Central memory CD8-positive, alpha-beta T cell (primary cell): ENCODE data around the gene KRTAP6-3.

Experiments
- ATAC-seq: fragments of 150-1000 bp; cut with Tn5 transposase; replicated peaks from 2 replicates; pipeline ENCODE4 v1.10.0; 2022; ENCODE audit warnings: mild to moderate bottlenecking, moderate FRiP score, moderate number of reproducible peaks; ENCODE audit not compliant: poor library complexity, severe bottlenecking; ENCODE audit errors: extremely low read depth
- DNase-seq, 2 donors: peaks; one replicate each; pipeline ENCODE4 v3.0.0; 2021; ENCODE audit warnings: low spot score in 2 of 2
- H3K27ac Mint-ChIP-seq: one replicate; pipeline ENCODE4 v1.8.0; 2022; ENCODE audit warnings: low read depth, mild to moderate bottlenecking, moderate library complexity, mixed read lengths
- H3K27me3 Mint-ChIP-seq: one replicate; pipeline ENCODE4 v1.8.0; 2022; ENCODE audit warnings: mixed read lengths
- H3K36me3 Mint-ChIP-seq: one replicate; pipeline ENCODE4 v1.8.0; 2022; ENCODE audit warnings: mild to moderate bottlenecking, moderate library complexity, mixed read lengths; ENCODE audit not compliant: insufficient read depth
- H3K4me1 Mint-ChIP-seq: one replicate; pipeline ENCODE4 v1.8.0; 2022; ENCODE audit warnings: mixed read lengths
- H3K4me3 Mint-ChIP-seq: one replicate; pipeline ENCODE4 v1.8.0; 2022; ENCODE audit warnings: mild to moderate bottlenecking, moderate library complexity, mixed read lengths
- H3K9me3 Mint-ChIP-seq: one replicate; pipeline ENCODE4 v1.8.0; 2022; ENCODE audit warnings: mixed read lengths

The KRTAP6-3 gene

GRCh38 chr21:30598802-30599201, 6.6 kb downstream of the KRTAP6-3 start, which contains the start of gene KRTAP6-2:
Gene KRTAP6-2, minus strand, starts transcription at chr21:30598902. Its CDS starts 28 bp downstream, at chr21:30598874.
- Mint-ChIP-seq H3K4me3 (no peak within 1 kb of the TSS), H3K4me1 (no peaks in the 10 kb centered on the region), H3K27me3 (no peaks in the 10 kb centered on the region), H3K36me3 (no peaks in the 10 kb centered on the region), H3K27ac (no peak within 1 kb of the TSS), H3K9me3 (peaks cover 18% of the 10 kb centered on the region)
- DNase-seq (no peak), ATAC-seq (no peak)

GRCh38 chr21:30600787-30601186, 8.5 kb downstream of the KRTAP6-3 start, which contains the start of gene KRTAP22-1:
Gene KRTAP22-1, plus strand, starts transcription at chr21:30601087.
- Mint-ChIP-seq H3K27ac (no peak within 1 kb of the TSS), H3K36me3 (no peaks in the 10 kb centered on the region), H3K4me3 (no peak within 1 kb of the TSS), H3K27me3 (no peaks in the 10 kb centered on the region), H3K9me3 (peaks cover 13% of the 10 kb centered on the region), H3K4me1 (no peaks in the 10 kb centered on the region)
- ATAC-seq = no peak
- no peak for DNase-seq

GRCh38 chr21:30605968-30606367, 13.7 kb downstream of the KRTAP6-3 start:
- no peak for ATAC-seq
- H3K27me3 Mint-ChIP-seq = no peaks in the 10 kb centered on the region

GRCh38 chr21:30612132-30612531, 19.9 kb downstream of the KRTAP6-3 start:
- H3K27ac Mint-ChIP-seq = no peak overlapping the region
- H3K4me3 Mint-ChIP-seq = no peak overlapping the region
- no peaks in the 10 kb centered on the region for H3K27me3 Mint-ChIP-seq
- H3K36me3 Mint-ChIP-seq = no peaks in the 10 kb centered on the region
- ATAC-seq (no peak), DNase-seq (no peak)
- H3K9me3 Mint-ChIP-seq = peaks cover 5% of the 10 kb centered on the region
- no peaks in the 10 kb centered on the region for H3K4me1 Mint-ChIP-seq

More at GRCh38 chr21:30605968-30606367, 13.7 kb downstream of the KRTAP6-3 start:
- H3K36me3 Mint-ChIP-seq = no peaks in the 10 kb centered on the region
- no peak overlapping the region for H3K27ac Mint-ChIP-seq
- H3K4me3 Mint-ChIP-seq = no peak overlapping the region
- no peak for DNase-seq
- no peaks in the 10 kb centered on the region for H3K4me1 Mint-ChIP-seq
- peaks cover 16% of the 10 kb centered on the region for H3K9me3 Mint-ChIP-seq

GRCh38 chr21:30613836-30614235, 21.6 kb downstream of the KRTAP6-3 start, which contains the start of gene KRTAP6-1:
Gene KRTAP6-1, minus strand, starts transcription at chr21:30613930. Its CDS starts 26 bp downstream, at chr21:30613904.
- no peaks in the 10 kb centered on the region for H3K4me1 Mint-ChIP-seq
- no peak within 1 kb of the TSS for H3K27ac Mint-ChIP-seq
- peaks cover 5% of the 10 kb centered on the region for H3K9me3 Mint-ChIP-seq
- ATAC-seq (no peak), DNase-seq (no peak)
- no peak within 1 kb of the TSS for H3K4me3 Mint-ChIP-seq
- H3K36me3 Mint-ChIP-seq = no peaks in the 10 kb centered on the region
- no peaks in the 10 kb centered on the region for H3K27me3 Mint-ChIP-seq

GRCh38 chr21:30615199-30615598, 23.0 kb downstream of the KRTAP6-3 start:
- Mint-ChIP-seq H3K27me3 (no peaks in the 10 kb centered on the region), H3K36me3 (no peaks in the 10 kb centered on the region), H3K4me3 (no peak overlapping the region), H3K9me3 (peaks cover 5% of the 10 kb centered on the region), H3K27ac (no peak overlapping the region), H3K4me1 (no peaks in the 10 kb centered on the region)
- no peak for DNase-seq
- ATAC-seq = no peak

GRCh38 chr21:30616125-30616524, 23.9 kb downstream of the KRTAP6-3 start, which contains the start of gene KRTAP20-1:
Gene KRTAP20-1, plus strand, starts transcription at chr21:30616425. Its CDS starts 30 bp downstream, at chr21:30616455.
- no peaks in the 10 kb centered on the region for H3K4me1 Mint-ChIP-seq
- DNase-seq (no peak), ATAC-seq (no peak)
- H3K9me3 Mint-ChIP-seq = no peaks in the 10 kb centered on the region
- H3K4me3 Mint-ChIP-seq = no peak within 1 kb of the TSS
- no peaks in the 10 kb centered on the region for H3K27me3 Mint-ChIP-seq
- no peak within 1 kb of the TSS for H3K27ac Mint-ChIP-seq
- H3K36me3 Mint-ChIP-seq = no peaks in the 10 kb centered on the region

- no peak overlapping the region for H3K27ac Mint-ChIP-seq
- ATAC-seq (no peak), DNase-seq (no peak)
- no peak overlapping the region for H3K4me3 Mint-ChIP-seq
- no peaks in the 10 kb centered on the region for H3K36me3 Mint-ChIP-seq
- H3K9me3 Mint-ChIP-seq = no peaks in the 10 kb centered on the region
- no peaks in the 10 kb centered on the region for H3K4me1 Mint-ChIP-seq
- no peaks in the 10 kb centered on the region for H3K27me3 Mint-ChIP-seq
These were observed 27.8 kb downstream of the KRTAP6-3 start for GRCh38 chr21:30620080-30620479.

GRCh38 chr21:30620522-30620921, 28.3 kb downstream of the KRTAP6-3 start, which contains the start of gene KRTAP20-4:
Gene KRTAP20-4, plus strand, starts transcription at chr21:30620627.
- H3K9me3 Mint-ChIP-seq = no peaks in the 10 kb centered on the region
- no peaks in the 10 kb centered on the region for H3K4me1 Mint-ChIP-seq
- ATAC-seq (no peak), DNase-seq (no peak)
- H3K27ac Mint-ChIP-seq = no peak within 1 kb of the TSS
- H3K36me3 Mint-ChIP-seq = no peaks in the 10 kb centered on the region
- no peaks in the 10 kb centered on the region for H3K27me3 Mint-ChIP-seq
- H3K4me3 Mint-ChIP-seq = no peak within 1 kb of the TSS

GRCh38 chr21:30623362-30623761, 31.1 kb downstream of the KRTAP6-3 start:
- no peaks in the 10 kb centered on the region for H3K36me3 Mint-ChIP-seq
- no peaks in the 10 kb centered on the region for H3K4me1 Mint-ChIP-seq
- DNase-seq = no peak
- no peaks in the 10 kb centered on the region for H3K9me3 Mint-ChIP-seq
- H3K4me3 Mint-ChIP-seq = no peak overlapping the region
- H3K27me3 Mint-ChIP-seq = no peaks in the 10 kb centered on the region
- ATAC-seq = no peak
- no peak overlapping the region for H3K27ac Mint-ChIP-seq

- ATAC-seq (no peak), DNase-seq (no peak)
- Mint-ChIP-seq H3K4me1 (no peaks in the 10 kb centered on the region), H3K36me3 (no peaks in the 10 kb centered on the region), H3K9me3 (peaks cover 4% of the 10 kb centered on the region), H3K4me3 (no peak overlapping the region), H3K27ac (no peak overlapping the region), H3K27me3 (no peaks in the 10 kb centered on the region)
These were observed 33.4 kb downstream of the KRTAP6-3 start for GRCh38 chr21:30625449-30626165.

- Mint-ChIP-seq H3K27me3 (no peaks in the 10 kb centered on the region), H3K9me3 (peaks cover 12% of the 10 kb centered on the region), H3K4me1 (no peaks in the 10 kb centered on the region), H3K36me3 (no peaks in the 10 kb centered on the region), H3K4me3 (no peak overlapping the region), H3K27ac (no peak overlapping the region)
- no peak for DNase-seq
- no peak for ATAC-seq
These were observed 35.9 kb downstream of the KRTAP6-3 start for GRCh38 chr21:30628109-30628508.

GRCh38 chr21:30629200-30629599, 37.0 kb downstream of the KRTAP6-3 start:
- ATAC-seq (no peak), DNase-seq (no peak)
- Mint-ChIP-seq H3K36me3 (no peaks in the 10 kb centered on the region), H3K27ac (no peak overlapping the region), H3K9me3 (peaks cover 12% of the 10 kb centered on the region), H3K4me1 (no peaks in the 10 kb centered on the region), H3K4me3 (no peak overlapping the region), H3K27me3 (no peaks in the 10 kb centered on the region)
